OCI-LY1 (cell line): Measurements from ENCODE around the gene EYA2.

Source experiments
- CTCF ChIP-seq: fragments of 200-600 bp; sonication (generic), shearing (Covaris generic); IDR thresholded peaks from 2 replicates; pipeline ENCODE4 v1.5.1; 2017; ENCODE audit warnings: mild to moderate bottlenecking, antibody characterized with exemption, low read length, moderate library complexity, mixed read lengths
- EZH2 ChIP-seq: fragments of 200-600 bp; sonication (generic), shearing (Covaris generic); IDR thresholded peaks from 2 replicates; pipeline ENCODE4 v1.8.0; 2017; ENCODE audit warnings: borderline replicate concordance, mixed run types, mild to moderate bottlenecking, antibody characterized with exemption, low read length, moderate library complexity, mixed read lengths

- no peak for TF ChIP-seq CTCF
- no peak for TF ChIP-seq EZH2
Measured at GRCh38 chr20:47224857-47225256, 330.2 kb downstream of the EYA2 start.
